A549 (cell line): ENCODE results near the gene ZNF865. TPM values are rescaled to one million over a fixed set of nuclear protein-coding genes. Genes with fewer than 3 reads are reported as not detected.

Source experiments
- ATAC-seq, 2 experiments: fragments of 200-7000 bp in 1 of 2; fragments of >200 bp in 1 of 2; cut with Nextera tagmentation in 1 of 2; cut with Tn5 transposase in 1 of 2; 3 replicates each; pipeline versions ENCODE4 v1.8.0 to v1.9.1; 2018 to 2020; ENCODE audit warnings: mild to moderate bottlenecking in 1 of 2, moderate library complexity in 1 of 2
- CTCF ChIA-PET: fragments of 300-600 bp; sonication (Branson Sonifier 250); formaldehyde crosslinking; extraction: SDS; loops from one replicate; lab custom pipeline; 2021; ENCODE audit warnings: antibody characterized with exemption, inconsistent platforms; lab: Yijun Ruan, JAX
- POLR2A ChIA-PET: fragments of 350-600 bp; formaldehyde crosslinking; extraction: SDS; loops from one replicate; lab custom pipeline; 2021; ENCODE audit warnings: antibody characterized with exemption, inconsistent platforms; lab: Yijun Ruan, JAX
- DNase-seq, 2 experiments: peaks; one replicate each; pipeline versions ENCODE4 v3.0.0 to v3.0.0-alpha.2; 2011 to 2016; ENCODE audit warnings: low read depth in 1 of 2, low spot score in 1 of 2
- FAIRE-seq: peaks from 2 replicates; lab custom pipeline; 2011; peaks lifted over from hg19 to GRCh38; lab: Jason Lieb, UNC
- H3K27ac ChIP-seq, 2 experiments: fragments of >200 bp; sonication (Bioruptor Twin); formaldehyde crosslinking; 3 replicates each; pipeline ENCODE4 v1.5.1; 2016 to 2017
- H3K4me1 ChIP-seq: fragments of >200 bp; sonication (Bioruptor Twin); formaldehyde crosslinking; 3 replicates; pipeline ENCODE4 v1.6.1; 2016
- H3K4me2 ChIP-seq: fragments of >200 bp; sonication (Bioruptor Twin); formaldehyde crosslinking; 3 replicates; pipeline ENCODE4 v1.6.1; 2016
- H3K4me3 ChIP-seq: fragments of >200 bp; sonication (Bioruptor Twin); formaldehyde crosslinking; 3 replicates; pipeline ENCODE4 v1.5.1; 2016
- H3K9me3 ChIP-seq: fragments of >200 bp; sonication (Bioruptor Twin); formaldehyde crosslinking; 3 replicates; pipeline ENCODE4 v1.6.1; 2016
- BHLHE40 ChIP-seq: IDR thresholded peaks from 2 replicates; pipeline ENCODE4 v1.6.1; 2012; ENCODE audit warnings: low read depth, low read length, inconsistent platforms
- CBX8 ChIP-seq: fragments of 200-600 bp; sonication (generic); IDR thresholded peaks from 2 replicates; pipeline ENCODE4 v1.6.1; 2016
- CHD2 ChIP-seq: fragments of 150-350 bp; IDR thresholded peaks from 2 replicates; pipeline ENCODE4 v1.6.1; 2014; ENCODE audit warnings: low read length; ENCODE audit not compliant: partially characterized antibody
- CHD4 ChIP-seq: fragments of 200-600 bp; sonication (generic); IDR thresholded peaks from 2 replicates; pipeline ENCODE4 v1.6.1; 2016; ENCODE audit warnings: antibody characterized with exemption, mild to moderate bottlenecking, borderline replicate concordance
- EHF ChIP-seq: fragments of 250-450 bp; sonication (Bioruptor Pico); IDR thresholded peaks from 2 replicates; pipeline ENCODE4 v1.5.0; 2020; ENCODE audit warnings: mild to moderate bottlenecking
- EHMT2 ChIP-seq: fragments of 200-600 bp; sonication (generic); IDR thresholded peaks from 2 replicates; pipeline ENCODE4 v1.6.1; 2016; ENCODE audit warnings: antibody characterized with exemption, low read depth, mild to moderate bottlenecking, moderate library complexity
- FOSL2 ChIP-seq, 2 experiments: fragments of 450-650 bp in 1 of 2; fragments of >200 bp in 1 of 2; sonication (Bioruptor Twin) in 1 of 2; formaldehyde crosslinking; IDR thresholded peaks; 2 replicates each; pipeline versions ENCODE4 v1.5.0 to v1.6.1; 2016 to 2020; ENCODE audit warnings: mild to moderate bottlenecking in 1 of 2, moderate library complexity in 1 of 2
- HDAC2 ChIP-seq: fragments of 200-600 bp; sonication (generic); IDR thresholded peaks from 2 replicates; pipeline ENCODE4 v1.6.1; 2016
- HOXB13 ChIP-seq: fragments of 250-450 bp; sonication (Bioruptor Pico); IDR thresholded peaks from 2 replicates; pipeline ENCODE4 v1.5.0; 2020; ENCODE audit warnings: low read depth, mild to moderate bottlenecking, moderate library complexity
- HOXB5 ChIP-seq: fragments of 250-450 bp; sonication (Bioruptor Pico); IDR thresholded peaks from 2 replicates; pipeline ENCODE4 v1.5.0; 2020; ENCODE audit warnings: mild to moderate bottlenecking, moderate library complexity
- JUN ChIP-seq, 2 experiments: fragments of >200 bp; sonication (Bioruptor Twin); formaldehyde crosslinking; IDR thresholded peaks; 2 replicates in 1 of 2; 3 replicates in 1 of 2; pipeline ENCODE4 v1.6.1; 2016 to 2017
- KDM5A ChIP-seq: fragments of 200-600 bp; sonication (generic); IDR thresholded peaks from 2 replicates; pipeline ENCODE4 v1.6.1; 2016; ENCODE audit warnings: antibody characterized with exemption, mild to moderate bottlenecking
- MAZ ChIP-seq: fragments of 150-350 bp; IDR thresholded peaks from 2 replicates; pipeline ENCODE4 v1.6.1; 2014; ENCODE audit warnings: antibody characterized with exemption, low read depth, low read length, borderline replicate concordance
- MYC ChIP-seq: IDR thresholded peaks from 2 replicates; pipeline ENCODE4 v1.6.1; 2012; ENCODE audit warnings: mild to moderate bottlenecking, inconsistent platforms, low read length, improper control_type of control experiment, borderline replicate concordance
- NFE2L2 ChIP-seq: fragments of 150-350 bp; conservative IDR thresholded peaks from 2 replicates; pipeline ENCODE4 v1.6.1; 2014; ENCODE audit warnings: low read length
- PHF8 ChIP-seq: fragments of 200-600 bp; sonication (generic); IDR thresholded peaks from 2 replicates; pipeline ENCODE4 v1.6.1; 2016; ENCODE audit warnings: low read depth, mild to moderate bottlenecking, antibody characterized with exemption, moderate library complexity, borderline replicate concordance
- POLR2A ChIP-seq: IDR thresholded peaks from 2 replicates; pipeline ENCODE4 v1.6.1; 2012; ENCODE audit warnings: mild to moderate bottlenecking, low read length
- POLR2AphosphoS2 ChIP-seq: conservative IDR thresholded peaks from 2 replicates; pipeline ENCODE4 v1.6.1; 2012; ENCODE audit warnings: low read length, improper control_type of control experiment, inconsistent platforms
- RARB ChIP-seq: fragments of 250-450 bp; sonication (Bioruptor Pico); IDR thresholded peaks from 2 replicates; pipeline ENCODE4 v1.8.0; 2021; ENCODE audit warnings: mild to moderate bottlenecking, moderate library complexity
- RCOR1 ChIP-seq: fragments of 150-350 bp; IDR thresholded peaks from 2 replicates; pipeline ENCODE4 v1.6.1; 2014; ENCODE audit warnings: antibody characterized with exemption, low read length, low read depth
- RFX5 ChIP-seq: fragments of 450-650 bp; IDR thresholded peaks from 2 replicates; pipeline ENCODE4 v1.7.1; 2014; ENCODE audit warnings: antibody characterized with exemption, mild to moderate bottlenecking, moderate library complexity
- SREBF2 ChIP-seq: fragments of 450-650 bp; IDR thresholded peaks from 2 replicates; pipeline ENCODE4 v1.6.1; 2014; ENCODE audit warnings: mild to moderate bottlenecking, moderate library complexity
- TFCP2L1 ChIP-seq: fragments of 250-450 bp; sonication (Bioruptor Pico); IDR thresholded peaks from 2 replicates; pipeline ENCODE4 v1.5.0; 2021; ENCODE audit warnings: mild to moderate bottlenecking
- TP53 ChIP-seq: fragments of 250-450 bp; sonication (Bioruptor Pico); IDR thresholded peaks from 2 replicates; pipeline ENCODE4 v1.5.0; 2021; ENCODE audit warnings: mild to moderate bottlenecking, moderate library complexity
- ZC3H11A ChIP-seq: fragments of 450-650 bp; IDR thresholded peaks from 2 replicates; pipeline ENCODE4 v1.6.1; 2014; ENCODE audit warnings: antibody characterized with exemption, mild to moderate bottlenecking
- ZFP36 ChIP-seq: fragments of 450-650 bp; IDR thresholded peaks from 2 replicates; pipeline ENCODE4 v1.6.1; 2014; ENCODE audit warnings: borderline replicate concordance; ENCODE audit not compliant: partially characterized antibody
- ZNF302 ChIP-seq: fragments of 250-450 bp; sonication (Bioruptor Pico); IDR thresholded peaks from 2 replicates; pipeline ENCODE4 v1.9.0; 2021; ENCODE audit warnings: inconsistent platforms, mild to moderate bottlenecking, moderate library complexity
- WGBS: methylation state at CpG from one replicate; pipeline ENCODE4 v1.1.6; 2017; ENCODE audit errors: missing lambda C conversion rate; 5-methylcytosine and 5-hydroxymethylcytosine counted together
- polyA plus RNA-seq, 4 experiments: library from polyadenylated mRNA; depleted of rRNA in 3 of 4; stranded (reverse); fragments of >200 nt; fragmentation: RNase III in 1 of 4; extraction: RNeasy Plus Mini Kit Qiagen cat#74134 plus additional on column Dnase treatment in 1 of 4; gene quantifications; 2 replicates in 3 of 4; 3 replicates in 1 of 4; pipeline ENCODE4 v1.2.3, GENCODE V29; 2011 to 2017
- TF ChIP-seq, protein P1 (sequence below): fragments of 150-350 bp; IDR thresholded peaks from 2 replicates; pipeline ENCODE4 v1.6.1; 2014; ENCODE audit warnings: low read depth, mild to moderate bottlenecking, low read length
- TF ChIP-seq, protein P2 (sequence below): fragments of 450-650 bp; IDR thresholded peaks from 2 replicates; pipeline ENCODE4 v1.6.1; 2014; ENCODE audit warnings: antibody characterized with exemption
- TF ChIP-seq, protein P3 (sequence below): fragments of >200 bp; sonication (Bioruptor Twin); formaldehyde crosslinking; IDR thresholded peaks from 3 replicates; pipeline ENCODE4 v1.5.1; 2016
- TF ChIP-seq, protein P4 (sequence below): IDR thresholded peaks from 2 replicates; pipeline ENCODE4 v1.6.1; 2012

The ZNF865 gene
- polyA plus RNA-seq, 2 of the 4 experiments (the other 2 are of a cell fraction) = 2.1 to 7.9 TPM

DNA sequence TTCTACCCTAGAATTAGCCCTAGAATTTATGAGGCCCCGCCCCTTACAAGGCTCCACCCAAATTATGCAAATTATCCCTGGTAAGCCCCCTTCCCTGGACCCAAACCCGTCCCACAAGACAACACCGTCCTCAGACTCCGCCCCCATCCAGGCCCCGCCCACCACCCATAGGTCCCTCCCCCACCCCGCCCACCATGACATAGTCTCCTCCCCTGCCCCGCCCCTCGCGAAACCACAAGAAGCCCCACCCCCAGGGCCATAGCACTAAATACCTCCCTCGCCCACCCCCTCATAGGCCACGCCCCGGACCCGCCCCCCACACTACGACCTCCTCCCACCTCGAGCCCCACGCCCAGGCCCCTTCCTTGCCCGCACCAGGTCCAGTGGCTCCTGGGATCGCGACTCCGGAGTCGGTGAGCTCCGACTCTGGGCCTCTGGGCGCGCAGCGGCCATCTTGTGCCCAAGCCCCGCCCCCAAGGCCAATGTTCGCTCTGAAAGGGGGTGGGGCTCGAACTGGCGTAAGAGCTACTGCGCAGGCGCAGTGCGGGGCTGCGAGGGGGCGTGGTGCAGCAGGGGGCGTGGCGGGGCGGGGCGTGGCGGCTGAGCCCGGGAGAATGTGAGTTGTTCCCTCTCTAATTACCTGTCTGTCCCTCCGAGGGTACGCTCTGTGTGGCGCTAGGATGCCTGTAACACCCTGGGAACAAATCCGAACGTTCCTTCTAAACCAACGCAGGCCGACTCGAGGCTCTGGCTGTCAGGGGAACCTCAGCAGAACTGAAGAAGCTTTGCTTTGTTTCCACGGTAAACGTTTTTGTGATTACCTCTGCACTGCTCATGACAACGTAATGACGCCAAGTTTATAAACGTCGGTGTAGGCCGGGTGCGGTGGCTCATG, 18.9 kb downstream of the ZNF865 start, which contains the start of gene ZNF784 (continued):
- TF ChIP-seq HDAC2 = no peak
- TF ChIP-seq CBX8 = no peak
- no peak for TF ChIP-seq RFX5
- TF ChIP-seq RCOR1 = no peak
- TF ChIP-seq, protein P1, sequence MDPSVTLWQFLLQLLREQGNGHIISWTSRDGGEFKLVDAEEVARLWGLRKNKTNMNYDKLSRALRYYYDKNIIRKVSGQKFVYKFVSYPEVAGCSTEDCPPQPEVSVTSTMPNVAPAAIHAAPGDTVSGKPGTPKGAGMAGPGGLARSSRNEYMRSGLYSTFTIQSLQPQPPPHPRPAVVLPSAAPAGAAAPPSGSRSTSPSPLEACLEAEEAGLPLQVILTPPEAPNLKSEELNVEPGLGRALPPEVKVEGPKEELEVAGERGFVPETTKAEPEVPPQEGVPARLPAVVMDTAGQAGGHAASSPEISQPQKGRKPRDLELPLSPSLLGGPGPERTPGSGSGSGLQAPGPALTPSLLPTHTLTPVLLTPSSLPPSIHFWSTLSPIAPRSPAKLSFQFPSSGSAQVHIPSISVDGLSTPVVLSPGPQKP = no peak
- no peak for TF ChIP-seq TFCP2L1 (CRISPR knock-in tag)
- TF ChIP-seq HOXB13 (CRISPR knock-in tag) = no peak
- TF ChIP-seq HOXB5 (CRISPR knock-in tag) = 0 out of 2 replicates have a peak, but pooled peaks have one; percentile 34
- no peak for TF ChIP-seq EHF (CRISPR knock-in tag)
- TF ChIP-seq CHD4 = no peak
- TF ChIP-seq, protein P2, sequence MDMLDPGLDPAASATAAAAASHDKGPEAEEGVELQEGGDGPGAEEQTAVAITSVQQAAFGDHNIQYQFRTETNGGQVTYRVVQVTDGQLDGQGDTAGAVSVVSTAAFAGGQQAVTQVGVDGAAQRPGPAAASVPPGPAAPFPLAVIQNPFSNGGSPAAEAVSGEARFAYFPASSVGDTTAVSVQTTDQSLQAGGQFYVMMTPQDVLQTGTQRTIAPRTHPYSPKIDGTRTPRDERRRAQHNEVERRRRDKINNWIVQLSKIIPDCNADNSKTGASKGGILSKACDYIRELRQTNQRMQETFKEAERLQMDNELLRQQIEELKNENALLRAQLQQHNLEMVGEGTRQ = no peak
- 0 out of 2 replicates have a peak, but pooled peaks have one; percentile 27 for TF ChIP-seq TP53
- peak; percentile 46; the same call in 1 of the 2 replicates for TF ChIP-seq PHF8
- TF ChIP-seq RARB (CRISPR knock-in tag) = no peak
- TF ChIP-seq, protein P3, sequence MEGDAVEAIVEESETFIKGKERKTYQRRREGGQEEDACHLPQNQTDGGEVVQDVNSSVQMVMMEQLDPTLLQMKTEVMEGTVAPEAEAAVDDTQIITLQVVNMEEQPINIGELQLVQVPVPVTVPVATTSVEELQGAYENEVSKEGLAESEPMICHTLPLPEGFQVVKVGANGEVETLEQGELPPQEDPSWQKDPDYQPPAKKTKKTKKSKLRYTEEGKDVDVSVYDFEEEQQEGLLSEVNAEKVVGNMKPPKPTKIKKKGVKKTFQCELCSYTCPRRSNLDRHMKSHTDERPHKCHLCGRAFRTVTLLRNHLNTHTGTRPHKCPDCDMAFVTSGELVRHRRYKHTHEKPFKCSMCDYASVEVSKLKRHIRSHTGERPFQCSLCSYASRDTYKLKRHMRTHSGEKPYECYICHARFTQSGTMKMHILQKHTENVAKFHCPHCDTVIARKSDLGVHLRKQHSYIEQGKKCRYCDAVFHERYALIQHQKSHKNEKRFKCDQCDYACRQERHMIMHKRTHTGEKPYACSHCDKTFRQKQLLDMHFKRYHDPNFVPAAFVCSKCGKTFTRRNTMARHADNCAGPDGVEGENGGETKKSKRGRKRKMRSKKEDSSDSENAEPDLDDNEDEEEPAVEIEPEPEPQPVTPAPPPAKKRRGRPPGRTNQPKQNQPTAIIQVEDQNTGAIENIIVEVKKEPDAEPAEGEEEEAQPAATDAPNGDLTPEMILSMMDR = no peak
- no peak for TF ChIP-seq EHMT2
- TF ChIP-seq POLR2AphosphoS2 = no peak
- TF ChIP-seq NFE2L2 = no peak
- TF ChIP-seq MAZ = peak; percentile 39; the same call in 1 of the 2 replicates
- no peak for TF ChIP-seq BHLHE40

DNA sequence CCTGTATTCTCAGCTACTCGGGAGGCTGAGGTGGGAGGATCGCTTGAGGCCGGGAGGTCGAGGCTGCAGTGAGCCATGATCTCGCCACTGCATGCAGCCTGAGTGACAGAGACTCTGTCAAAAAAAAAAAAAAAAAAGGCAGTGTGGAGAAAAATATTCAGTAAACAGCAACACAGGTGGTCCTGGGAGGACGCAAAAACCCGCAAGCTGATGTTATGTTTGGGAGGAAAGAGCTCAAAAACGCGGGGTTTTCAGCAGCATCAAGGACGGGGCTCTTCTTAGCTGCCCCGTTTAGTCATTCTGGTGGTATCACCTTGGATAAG, 19.5 kb downstream of the ZNF865 start:
- H3K4me1 ChIP-seq = 0 out of 3 replicates have a peak, but pooled peaks cover 7% of the 10 kb centered on the region
- peak overlapping the region; percentile 48 for H3K4me3 ChIP-seq
- H3K27ac ChIP-seq = peak overlapping the region; percentile 89 to 93; a peak in 5 of 6 replicates
- H3K4me2 ChIP-seq = peak overlapping the region; percentile 92
- 52% methylated on average over 11 of the region's 11 CpGs for WGBS
- ChIA-PET CTCF (interaction anchor here (0.6 to 24.9 kb wide), 10 partner anchors 8 to 534 kb away, joined by 3 to 363 read pairs (median 10); partner anchors contain the start of gene ZNF865), POLR2A (interaction anchor here (0.6 to 3.4 kb wide), 25 partner anchors 8 to 459 kb away, joined by 3 to 33 read pairs (median 5); partner anchors contain the start of genes CCDC106, DNAAF3, FIZ1 and SSC5D)
- no peak for TF ChIP-seq MYC
- TF ChIP-seq JUN (IDR thresholded peaks at IDR 0.05) = no peak
- TF ChIP-seq POLR2A = no peak
- no peak for TF ChIP-seq TFCP2L1 (CRISPR knock-in tag)
- TF ChIP-seq FOSL2 (IDR thresholded peaks at IDR 0.05) = no peak
- no peak for TF ChIP-seq FOSL2 (CRISPR knock-in tag; IDR thresholded peaks at IDR 0.05)
- TF ChIP-seq, protein P1 = no peak
- TF ChIP-seq SREBF2 = no peak
- TF ChIP-seq CHD2 = no peak
- TF ChIP-seq ZC3H11A = no peak
- no peak for TF ChIP-seq KDM5A
- no peak for TF ChIP-seq ZFP36
- TF ChIP-seq NFE2L2 = no peak
- TF ChIP-seq, protein P4, sequence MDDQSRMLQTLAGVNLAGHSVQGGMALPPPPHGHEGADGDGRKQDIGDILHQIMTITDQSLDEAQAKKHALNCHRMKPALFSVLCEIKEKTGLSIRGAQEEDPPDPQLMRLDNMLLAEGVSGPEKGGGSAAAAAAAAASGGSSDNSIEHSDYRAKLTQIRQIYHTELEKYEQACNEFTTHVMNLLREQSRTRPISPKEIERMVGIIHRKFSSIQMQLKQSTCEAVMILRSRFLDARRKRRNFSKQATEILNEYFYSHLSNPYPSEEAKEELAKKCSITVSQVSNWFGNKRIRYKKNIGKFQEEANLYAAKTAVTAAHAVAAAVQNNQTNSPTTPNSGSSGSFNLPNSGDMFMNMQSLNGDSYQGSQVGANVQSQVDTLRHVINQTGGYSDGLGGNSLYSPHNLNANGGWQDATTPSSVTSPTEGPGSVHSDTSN = no peak
- TF ChIP-seq ZNF302 = no peak
- ATAC-seq (no peak), DNase-seq (no peak), FAIRE-seq (no peak)
- no peaks in the 10 kb centered on the region for H3K9me3 ChIP-seq
